PFSK-1 (cell line): Measurements from ENCODE around the gene BNC2.

Source experiments
- FOXP2 ChIP-seq: optimal IDR thresholded peaks from 2 replicates; pipeline ENCODE3; 2011; ENCODE audit warnings: borderline replicate concordance, control low read depth, inconsistent platforms; ENCODE audit not compliant: insufficient read depth; ENCODE audit errors: extremely low read length, extremely low read depth
- POLR2AphosphoS5 ChIP-seq: IDR thresholded peaks from 2 replicates; pipeline ENCODE4 v1.6.1; 2012; ENCODE audit warnings: low read depth, mild to moderate bottlenecking, control low read depth, low read length, moderate library complexity
- REST ChIP-seq, 2 experiments: IDR thresholded peaks; 2 replicates each; pipeline versions ENCODE4 v1.6.1 to v1.8.0; 2011 to 2012; ENCODE audit warnings: low read depth in 2 of 2, low read length in 2 of 2, control low read depth in 1 of 2, inconsistent platforms in 1 of 2, mild to moderate bottlenecking in 1 of 2, moderate library complexity in 1 of 2; ENCODE audit not compliant: insufficient read depth in 1 of 2
- SIN3A ChIP-seq: IDR thresholded peaks from 2 replicates; pipeline ENCODE4 v1.6.1; 2012; ENCODE audit warnings: mild to moderate bottlenecking, low read length, moderate library complexity, borderline replicate concordance; ENCODE audit not compliant: insufficient read depth
- TAF1 ChIP-seq: IDR thresholded peaks from 2 replicates; pipeline ENCODE4 v1.6.1; 2012; ENCODE audit warnings: low read length, control low read depth, borderline replicate concordance; ENCODE audit not compliant: insufficient read depth

BNC2 gene

GRCh38 chr9:16475996-16476395 is 394.5 kb downstream of the BNC2 start:
- TF ChIP-seq POLR2AphosphoS5 (no peak), FOXP2 (no peak), REST (IDR thresholded peaks at IDR 0.05; ENCODE audit: insufficient read depth in 1 of 2, low read depth in 2 of 2, low read length in 2 of 2) (no peak), SIN3A (no peak), TAF1 (no peak)

- TF ChIP-seq REST (IDR thresholded peaks at IDR 0.05; ENCODE audit: insufficient read depth in 1 of 2, low read depth in 2 of 2, low read length in 2 of 2) (no peak), TAF1 (no peak)
These were observed 395.2 kb downstream of the BNC2 start for GRCh38 chr9:16475257-16475656.

- no peak for TF ChIP-seq REST (IDR thresholded peaks at IDR 0.05; ENCODE audit: insufficient read depth in 1 of 2, low read depth in 2 of 2, low read length in 2 of 2)
- TF ChIP-seq SIN3A, result no peak
- TF ChIP-seq TAF1, result no peak
- TF ChIP-seq FOXP2, result no peak
- TF ChIP-seq POLR2AphosphoS5, result no peak
These were observed 401.3 kb downstream of the BNC2 start for GRCh38 chr9:16469184-16469583.

GRCh38 chr9:16461851-16462250 is 408.6 kb downstream of the BNC2 start:
- no peak for TF ChIP-seq SIN3A
- no peak for TF ChIP-seq TAF1
- no peak for TF ChIP-seq FOXP2
- TF ChIP-seq REST (IDR thresholded peaks at IDR 0.05; ENCODE audit: insufficient read depth in 1 of 2, low read depth in 2 of 2, low read length in 2 of 2), result no peak
- no peak for TF ChIP-seq POLR2AphosphoS5

- no peak for TF ChIP-seq FOXP2
- no peak for TF ChIP-seq POLR2AphosphoS5
- no peak for TF ChIP-seq SIN3A
- no peak for TF ChIP-seq REST (IDR thresholded peaks at IDR 0.05; ENCODE audit: insufficient read depth in 1 of 2, low read depth in 2 of 2, low read length in 2 of 2)
- no peak for TF ChIP-seq TAF1
These were observed 409.2 kb downstream of the BNC2 start for GRCh38 chr9:16461137-16461840.
